H9 (cell line): ENCODE data around the gene CTDSPL2. TPM values are rescaled to one million over a fixed set of nuclear protein-coding genes. Genes with fewer than 3 reads are reported as not detected.

Experiments
- DNase-seq: peaks from one replicate; pipeline ENCODE4 v3.0.0-alpha.2; 2017
- H2AFZ ChIP-seq: one replicate; pipeline ENCODE4 v1.6.1; 2013; ENCODE audit warnings: mild to moderate bottlenecking, low read length, control low read depth, moderate library complexity
- H2AK5ac ChIP-seq: 2 replicates; pipeline ENCODE4 v1.6.1; 2013; ENCODE audit warnings: low read length, control low read depth, mixed read lengths; ENCODE audit not compliant: insufficient read length
- H2BK120ac ChIP-seq: one replicate; pipeline ENCODE4 v1.6.1; 2013; ENCODE audit warnings: low read depth, mild to moderate bottlenecking, low read length, control low read depth, inconsistent platforms; ENCODE audit not compliant: poor library complexity, severe bottlenecking
- H2BK12ac ChIP-seq: 2 replicates; pipeline ENCODE4 v1.6.1; 2013; ENCODE audit warnings: low read length, control low read depth, mixed read lengths, low read depth; ENCODE audit not compliant: insufficient read length
- H2BK15ac ChIP-seq: 2 replicates; pipeline ENCODE4 v1.6.1; 2013; ENCODE audit warnings: low read depth, low read length, control low read depth
- H2BK20ac ChIP-seq: one replicate; pipeline ENCODE4 v1.6.1; 2013; ENCODE audit warnings: low read depth, mild to moderate bottlenecking, low read length, control low read depth, inconsistent platforms; ENCODE audit not compliant: poor library complexity, severe bottlenecking
- H2BK5ac ChIP-seq: 2 replicates; pipeline ENCODE4 v1.6.1; 2013; ENCODE audit warnings: low read length, control low read depth, mixed read lengths; ENCODE audit not compliant: insufficient read length
- H3K14ac ChIP-seq: 2 replicates; pipeline ENCODE4 v1.6.1; 2013; ENCODE audit warnings: low read length, control low read depth; ENCODE audit not compliant: insufficient read depth
- H3K18ac ChIP-seq: 2 replicates; pipeline ENCODE4 v1.6.1; 2013; ENCODE audit warnings: low read depth, mild to moderate bottlenecking, mixed read lengths, low read length, control low read depth; ENCODE audit not compliant: insufficient read length
- H3K23ac ChIP-seq: 2 replicates; pipeline ENCODE4 v1.6.1; 2013; ENCODE audit warnings: low read length, control low read depth, mixed read lengths, low read depth; ENCODE audit not compliant: insufficient read length
- H3K23me2 ChIP-seq: 2 replicates; pipeline ENCODE4 v1.6.1; 2013; ENCODE audit warnings: low read depth, mild to moderate bottlenecking, mixed read lengths, low read length, control low read depth; ENCODE audit not compliant: insufficient read length, poor library complexity, severe bottlenecking
- H3K27ac ChIP-seq: 2 replicates; pipeline ENCODE4 v1.5.1; 2013; ENCODE audit warnings: low read length, control low read depth, mixed read lengths, low read depth; ENCODE audit not compliant: insufficient read length
- H3K27me3 ChIP-seq: 2 replicates; pipeline ENCODE4 v1.6.1; 2013; ENCODE audit warnings: low read length, control low read depth, inconsistent platforms; ENCODE audit not compliant: insufficient read depth
- H3K4ac ChIP-seq: 2 replicates; pipeline ENCODE4 v1.6.1; 2013; ENCODE audit warnings: low read depth, mild to moderate bottlenecking, control low read depth, inconsistent platforms, low read length, moderate library complexity
- H3K4me1 ChIP-seq: 2 replicates; pipeline ENCODE4 v1.6.1; 2013; ENCODE audit warnings: low read length, control low read depth, inconsistent platforms; ENCODE audit not compliant: insufficient read depth
- H3K4me2 ChIP-seq: 2 replicates; pipeline ENCODE4 v1.6.1; 2013; ENCODE audit warnings: low read length, control low read depth, mixed read lengths; ENCODE audit not compliant: insufficient read length, insufficient read depth
- H3K56ac ChIP-seq: 2 replicates; pipeline ENCODE4 v1.6.1; 2013; ENCODE audit warnings: low read depth, mild to moderate bottlenecking, mixed read lengths, low read length, control low read depth; ENCODE audit not compliant: insufficient read length
- H3K79me1 ChIP-seq: 2 replicates; pipeline ENCODE4 v1.6.1; 2013; ENCODE audit warnings: low read depth, mild to moderate bottlenecking, moderate library complexity, low read length, control low read depth, inconsistent platforms; ENCODE audit not compliant: insufficient read depth, poor library complexity, severe bottlenecking
- H3K79me2 ChIP-seq: 2 replicates; pipeline ENCODE4 v1.6.1; 2013; ENCODE audit warnings: low read length, control low read depth, inconsistent platforms; ENCODE audit not compliant: insufficient read depth
- H3K9ac ChIP-seq: 2 replicates; pipeline ENCODE4 v1.6.1; 2013; ENCODE audit warnings: low read length, control low read depth, mixed read lengths; ENCODE audit not compliant: insufficient read length; ENCODE audit errors: extremely low read depth
- H3K9me3 ChIP-seq: one replicate; pipeline ENCODE4 v1.6.1; 2013; ENCODE audit warnings: low read depth, low read length, inconsistent platforms; ENCODE audit not compliant: control insufficient read depth
- H3T11ph ChIP-seq: one replicate; pipeline ENCODE4 v1.6.1; 2013; ENCODE audit warnings: mild to moderate bottlenecking, low read length, control low read depth, inconsistent platforms
- H4K20me1 ChIP-seq: one replicate; pipeline ENCODE4 v1.6.1; 2013; ENCODE audit not compliant: control insufficient read depth, insufficient read length, insufficient read depth
- H4K5ac ChIP-seq: 2 replicates; pipeline ENCODE4 v1.6.1; 2013; ENCODE audit warnings: low read depth, mild to moderate bottlenecking, mixed read lengths, low read length, control low read depth; ENCODE audit not compliant: insufficient read length
- H4K8ac ChIP-seq: replicated peaks from 2 replicates; pipeline ENCODE4 v1.6.1; 2013; ENCODE audit warnings: low read length, control low read depth, mixed read lengths, low read depth; ENCODE audit not compliant: insufficient read length
- H4K91ac ChIP-seq: 2 replicates; pipeline ENCODE4 v1.6.1; 2013; ENCODE audit warnings: low read depth, mild to moderate bottlenecking, moderate library complexity, mixed read lengths, low read length, control low read depth; ENCODE audit not compliant: insufficient read length
- H3K27ac Mint-ChIP-seq, 3 experiments: 2 replicates in 2 of 3; 3 replicates in 1 of 3; pipeline ENCODE4 v1.8.0; 2020 to 2021; ENCODE audit warnings: mixed read lengths in 3 of 3, mild to moderate bottlenecking in 1 of 3, moderate library complexity in 1 of 3
- H3K27me3 Mint-ChIP-seq: 2 replicates; pipeline ENCODE4 v1.8.0; 2021; ENCODE audit warnings: low read depth, mild to moderate bottlenecking, moderate library complexity, mixed read lengths
- H3K36me3 Mint-ChIP-seq, 3 experiments: 2 replicates in 2 of 3; 3 replicates in 1 of 3; pipeline ENCODE4 v1.8.0; 2020 to 2021; ENCODE audit warnings: low read depth in 3 of 3, mixed read lengths in 3 of 3; ENCODE audit not compliant: insufficient read depth in 1 of 3
- H3K4me1 Mint-ChIP-seq, 2 experiments: 2 replicates each; pipeline ENCODE4 v1.8.0; 2020; ENCODE audit warnings: mixed read lengths in 2 of 2
- H3K4me3 Mint-ChIP-seq, 2 experiments: 2 replicates in 1 of 2; 3 replicates in 1 of 2; pipeline ENCODE4 v1.8.0; 2020 to 2021; ENCODE audit warnings: mild to moderate bottlenecking in 2 of 2, mixed read lengths in 2 of 2, moderate library complexity in 1 of 2
- H3K9me3 Mint-ChIP-seq, 2 experiments: 2 replicates in 1 of 2; 3 replicates in 1 of 2; pipeline ENCODE4 v1.8.0; 2020; ENCODE audit warnings: mild to moderate bottlenecking in 2 of 2, mixed read lengths in 2 of 2, moderate library complexity in 1 of 2
- CTCF ChIP-seq: fragments of 200-600 bp; sonication (generic); conservative IDR thresholded peaks from 3 replicates; pipeline ENCODE4 v1.8.0; 2021; ENCODE audit warnings: antibody characterized with exemption, mild to moderate bottlenecking
- WGBS: extraction: QIAGEN DNeasy Blood & Tissue Kit; methylation state at CpG from one replicate; pipeline ENCODE4 v1.1.7; 2013; ENCODE audit warnings: missing lambda C conversion rate, low lambda C conversion rate, mixed read lengths; ENCODE audit not compliant: insufficient read length; ENCODE audit errors: extremely low coverage; 5-methylcytosine and 5-hydroxymethylcytosine counted together
- total RNA-seq: library from RNA; stranded (reverse); gene quantifications from 2 replicates; pipeline ENCODE4 v1.2.1, GENCODE V29; 2021

CTDSPL2 gene
- total RNA-seq, 1 experiment from 2014 or later, result 78.8 TPM

DNA sequence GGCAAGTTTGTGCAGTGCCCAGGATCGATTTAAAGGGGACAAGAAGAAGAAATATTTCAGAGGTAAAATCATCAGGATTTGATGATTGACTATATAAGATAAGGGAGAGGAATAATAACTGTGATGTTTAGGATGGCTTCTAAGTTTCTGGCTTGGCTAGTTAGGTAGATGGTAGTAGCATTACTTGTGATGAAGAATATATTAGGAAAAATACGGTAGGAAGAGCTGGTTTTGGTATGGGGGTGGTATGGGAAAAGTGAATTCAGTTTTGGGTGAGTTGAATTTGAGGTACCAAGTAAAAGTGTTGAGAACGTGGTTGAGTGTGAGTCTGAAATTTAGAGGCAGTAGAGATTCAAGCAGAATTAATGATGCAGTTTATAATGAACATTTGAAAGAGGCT, 11.0 kb downstream of the CTDSPL2 start:
- H3K4me3 Mint-ChIP-seq, result no peak overlapping the region
- H4K5ac ChIP-seq, result no peak overlapping the region
- no peak overlapping the region for H2BK12ac ChIP-seq
- peak overlapping the region in 2 of 3 experiments; percentile 9 to 30; a peak in 3 of 7 replicates for H3K27ac Mint-ChIP-seq
- peaks cover 4% of the 10 kb centered on the region; the same call in 1 of the 2 replicates for H3K4me1 ChIP-seq
- peaks cover 9% of the 10 kb centered on the region for H3K79me1 ChIP-seq
- WGBS, result 100% methylated on average over 2 of the region's 3 CpGs
- no peak overlapping the region for H4K91ac ChIP-seq
- H4K8ac ChIP-seq, result no peak overlapping the region
- no peaks in the 10 kb centered on the region for H4K20me1 ChIP-seq
- H3K4ac ChIP-seq, result no peak overlapping the region
- no peak overlapping the region for H2BK5ac ChIP-seq
- H3K27ac ChIP-seq, result no peak overlapping the region
- peaks cover 43 to 44% of the 10 kb centered on the region in 2 experiments for H3K4me1 Mint-ChIP-seq
- H3K27me3 ChIP-seq, result no peaks in the 10 kb centered on the region
- H2AK5ac ChIP-seq, result no peak overlapping the region
- H3K9me3 Mint-ChIP-seq, result peaks cover 0 to 3% of the 10 kb centered on the region in 2 experiments; a peak in 1 of 5 replicates
- no peaks in the 10 kb centered on the region for H3K23me2 ChIP-seq
- no peak overlapping the region for H3K9ac ChIP-seq
- no peak overlapping the region for H3T11ph ChIP-seq
- H3K23ac ChIP-seq, result no peak overlapping the region
- H3K4me2 ChIP-seq, result no peak overlapping the region
- no peak for TF ChIP-seq CTCF
- DNase-seq, result no peak
- no peak overlapping the region for H3K14ac ChIP-seq
- H2BK120ac ChIP-seq, result no peak overlapping the region
- H3K27me3 Mint-ChIP-seq, result no peaks in the 10 kb centered on the region
- H2BK20ac ChIP-seq, result no peak overlapping the region
- no peak overlapping the region for H2BK15ac ChIP-seq
- no peak overlapping the region for H3K18ac ChIP-seq
- H3K36me3 Mint-ChIP-seq, result peaks cover 4 to 14% (median 13%) of the 10 kb centered on the region in 3 experiments; a peak in 6 of 7 replicates
- H3K9me3 ChIP-seq, result no peaks in the 10 kb centered on the region
- peaks cover 52% of the 10 kb centered on the region; the same call in 1 of the 2 replicates for H3K79me2 ChIP-seq
- H3K56ac ChIP-seq, result no peak overlapping the region
- no peak overlapping the region for H2AFZ ChIP-seq
